ENCODE results near the gene PRG2.

- TF ChIP-seq POLR2AphosphoS5 (IDR thresholded peaks at IDR 0.05; ENCODE audit: low read depth, low read length) (no peak), SIN3A (IDR thresholded peaks at IDR 0.05; ENCODE audit: borderline replicate concordance, insufficient read depth, low read length) (no peak), REST (IDR thresholded peaks at IDR 0.05; ENCODE audit: insufficient read depth in 1 of 2, low read depth in 2 of 2, low read length in 2 of 2) (no peak), FOXP2 (optimal IDR thresholded peaks at IDR 0.05; ENCODE audit: borderline replicate concordance, extremely low read depth, extremely low read length, insufficient read depth) (no peak)
Observed at GRCh38 chr11:57375490-57375889, 15.0 kb downstream of the PRG2 start.
